Vagina (tissue), 2 donors: ENCODE data around the gene ANOS1. TPM values are rescaled to one million over a fixed set of nuclear protein-coding genes. Genes with fewer than 3 reads are reported as not detected.

ENCODE experiments used
- DNase-seq, 2 donors: peaks; one replicate each; pipeline ENCODE4 v3.0.0-alpha.2; 2017; ENCODE audit errors: extremely low spot score in 2 of 2
- H3K27ac ChIP-seq: fragments of 200-600 bp; sonication (generic); one replicate; pipeline ENCODE4 v1.5.1; 2019
- H3K27me3 ChIP-seq: fragments of 200-600 bp; sonication (generic); one replicate; pipeline ENCODE4 v1.5.1; 2019
- H3K36me3 ChIP-seq, 2 donors: fragments of 200-600 bp; sonication (generic); one replicate each; pipeline ENCODE4 v1.5.1; 2017 to 2019
- H3K4me1 ChIP-seq: fragments of 200-600 bp; sonication (generic); one replicate; pipeline ENCODE4 v1.5.1; 2019
- H3K4me3 ChIP-seq, 2 donors: fragments of 200-600 bp; sonication (generic); 1 replicate in 1 of 2; 2 replicates in 1 of 2; pipeline ENCODE4 v1.5.1; 2016 to 2019
- H3K9me3 ChIP-seq: fragments of 200-600 bp; sonication (generic); one replicate; pipeline ENCODE4 v1.5.1; 2019
- CTCF ChIP-seq, 3 experiments: fragments of 450-650 bp in 2 of 3; fragments of 200-600 bp in 1 of 3; sonication (generic) in 1 of 3; IDR thresholded peaks; one replicate each; pipeline ENCODE4 v1.5.1; 2017 to 2019; ENCODE audit warnings: antibody characterized with exemption in 3 of 3, mild to moderate bottlenecking in 2 of 3, moderate library complexity in 2 of 3
- POLR2A ChIP-seq, 2 donors: fragments of 450-650 bp; IDR thresholded peaks; one replicate each; pipeline ENCODE4 v1.6.1; 2017; ENCODE audit warnings: antibody characterized with exemption in 2 of 2, mild to moderate bottlenecking in 2 of 2, moderate library complexity in 2 of 2
- POLR2AphosphoS5 ChIP-seq, 2 donors: sonication (generic); formaldehyde crosslinking; IDR thresholded peaks; one replicate each; pipeline ENCODE4 v1.9.0; 2017; ENCODE audit warnings: antibody characterized with exemption in 2 of 2, mild to moderate bottlenecking in 2 of 2, low read depth in 1 of 2; ENCODE audit not compliant: insufficient read depth in 1 of 2
- intact Hi-C: fragments of 100-400 bp; cut with DNase I; formaldehyde crosslinking; loops from one replicate; pipeline ENCODE4 v1.15.1; 2023
- total RNA-seq: library from RNA; depleted of rRNA; stranded (reverse); fragments of >200 nt; gene quantifications from one replicate; pipeline ENCODE4 v1.2.3, GENCODE V29; 2016

ANOS1 gene
- total RNA-seq, 1 donor from 2014 or later = 3.2 TPM

- Histone ChIP-seq H3K9me3 (no peaks in the 10 kb centered on the region), H3K27me3 (no peaks in the 10 kb centered on the region), H3K4me3 (no peak overlapping the region), H3K27ac (no peak overlapping the region), H3K4me1 (no peaks in the 10 kb centered on the region), H3K36me3 (no peaks in the 10 kb centered on the region)
- TF ChIP-seq CTCF (IDR thresholded peaks at IDR 0.05) (no peak), POLR2A (IDR thresholded peaks at IDR 0.05) (no peak), POLR2AphosphoS5 (IDR thresholded peaks at IDR 0.05; ENCODE audit: insufficient read depth in 1 of 2, low read depth in 1 of 2) (no peak)
- intact Hi-C loops = no loop called here
- no peak for DNase-seq
These were observed 39.1 kb downstream of the ANOS1 start for GRCh38 chrX:8692871-8693270.

GRCh38 chrX:8689473-8689872 lies 42.5 kb downstream of the ANOS1 start:
- Histone ChIP-seq H3K36me3 (no peaks in the 10 kb centered on the region), H3K9me3 (no peaks in the 10 kb centered on the region), H3K27ac (no peak overlapping the region), H3K4me3 (no peak overlapping the region), H3K4me1 (no peaks in the 10 kb centered on the region), H3K27me3 (no peaks in the 10 kb centered on the region)
- intact Hi-C loops = no loop called here
- DNase-seq = no peak
- TF ChIP-seq POLR2A (IDR thresholded peaks at IDR 0.05) (no peak), POLR2AphosphoS5 (IDR thresholded peaks at IDR 0.05; ENCODE audit: insufficient read depth in 1 of 2, low read depth in 1 of 2) (no peak), CTCF (IDR thresholded peaks at IDR 0.05) (no peak)

GRCh38 chrX:8688776-8689175 lies 43.2 kb downstream of the ANOS1 start:
- Histone ChIP-seq H3K9me3 (no peaks in the 10 kb centered on the region), H3K4me3 (no peak overlapping the region), H3K27ac (no peak overlapping the region), H3K4me1 (no peaks in the 10 kb centered on the region), H3K36me3 (no peaks in the 10 kb centered on the region), H3K27me3 (no peaks in the 10 kb centered on the region)
- TF ChIP-seq POLR2A (IDR thresholded peaks at IDR 0.05) = no peak
- TF ChIP-seq CTCF (IDR thresholded peaks at IDR 0.05) = no peak
- no peak for TF ChIP-seq POLR2AphosphoS5 (IDR thresholded peaks at IDR 0.05; ENCODE audit: insufficient read depth in 1 of 2, low read depth in 1 of 2)
- intact Hi-C loops = no loop called here
- DNase-seq = no peak

GRCh38 chrX:8684201-8684965 lies 47.6 kb downstream of the ANOS1 start:
- Histone ChIP-seq H3K27ac (no peak overlapping the region), H3K27me3 (no peaks in the 10 kb centered on the region), H3K4me3 (no peak overlapping the region), H3K9me3 (no peaks in the 10 kb centered on the region), H3K36me3 (no peaks in the 10 kb centered on the region), H3K4me1 (no peaks in the 10 kb centered on the region)
- no peak for TF ChIP-seq POLR2A (IDR thresholded peaks at IDR 0.05)
- TF ChIP-seq POLR2AphosphoS5 (IDR thresholded peaks at IDR 0.05; ENCODE audit: insufficient read depth in 1 of 2, low read depth in 1 of 2) = no peak
- no peak for TF ChIP-seq CTCF (IDR thresholded peaks at IDR 0.05)
- no peak for DNase-seq
- intact Hi-C loops = no loop called here

DNA sequence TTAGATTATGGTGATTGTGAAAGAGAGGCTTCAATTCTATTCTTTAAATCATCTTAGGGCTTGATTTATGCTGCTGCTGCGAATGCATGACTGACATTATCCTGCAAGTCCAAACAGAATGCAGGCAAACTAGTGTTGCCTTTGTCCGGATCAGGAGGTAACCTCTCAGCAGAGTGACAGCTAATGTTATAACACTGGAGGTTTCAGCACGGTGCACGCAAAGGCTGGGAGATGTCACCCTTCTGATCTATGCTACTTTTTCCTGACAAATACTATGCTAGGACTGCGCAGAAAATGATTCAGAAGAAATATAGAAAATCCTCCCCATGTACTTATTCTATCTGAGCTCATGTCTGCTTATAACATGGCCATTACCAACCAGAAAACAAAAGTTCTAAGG lies 48.2 kb downstream of the ANOS1 start:
- DNase-seq = no peak
- Histone ChIP-seq H3K9me3 (no peaks in the 10 kb centered on the region), H3K4me1 (no peaks in the 10 kb centered on the region), H3K36me3 (no peaks in the 10 kb centered on the region), H3K4me3 (no peak overlapping the region), H3K27me3 (no peaks in the 10 kb centered on the region), H3K27ac (no peak overlapping the region)
- no peak for TF ChIP-seq CTCF (IDR thresholded peaks at IDR 0.05)
- no peak for TF ChIP-seq POLR2A (IDR thresholded peaks at IDR 0.05)
- no peak for TF ChIP-seq POLR2AphosphoS5 (IDR thresholded peaks at IDR 0.05; ENCODE audit: insufficient read depth in 1 of 2, low read depth in 1 of 2)
- intact Hi-C loops = no loop called here
